HG03108 (cell line): ENCODE data around the gene RTKN2.
"Not testable (repeated sequence)": the region's sequence is repeated elsewhere in the genome, so short reads cannot be mapped to it uniquely, and the experiment has no call there.

Experiments used
- ATAC-seq: cut with Tn5 transposase; IDR thresholded peaks from one replicate; pipeline ENCODE4 v1.9.1; 2021; ENCODE audit warnings: moderate library complexity; ENCODE audit not compliant: unreplicated experiment

RTKN2 gene

GRCh38 chr10:62268399-62269114 lies at the start of gene RTKN2:
RTKN2 (minus strand) TSS chr10:62268844; CDS start chr10:62268610, 234 bp downstream.
- peak; percentile 58 for ATAC-seq

- ATAC-seq: no peak
Observed at GRCh38 chr10:62317257-62317656, 48.6 kb upstream of the RTKN2 start.

GRCh38 chr10:62309254-62309653 lies 40.6 kb upstream of the RTKN2 start:
- no peak for ATAC-seq

GRCh38 chr10:62308101-62308500 lies 39.5 kb upstream of the RTKN2 start:
- no peak for ATAC-seq

- no peak for ATAC-seq
Observed at GRCh38 chr10:62307635-62308034, 39.0 kb upstream of the RTKN2 start.

GRCh38 chr10:62306663-62307062 lies 38.0 kb upstream of the RTKN2 start:
- ATAC-seq: no peak

GRCh38 chr10:62305813-62306212 lies 37.2 kb upstream of the RTKN2 start:
- no peak for ATAC-seq

- ATAC-seq: no peak
Observed at GRCh38 chr10:62303922-62304321, 35.3 kb upstream of the RTKN2 start.

GRCh38 chr10:62302760-62303159 lies 34.1 kb upstream of the RTKN2 start:
- no peak for ATAC-seq

- no peak for ATAC-seq
Observed at GRCh38 chr10:62297857-62298256, 29.2 kb upstream of the RTKN2 start.

GRCh38 chr10:62284221-62284620 lies 15.6 kb upstream of the RTKN2 start:
- no peak for ATAC-seq

- ATAC-seq: not testable (repeated sequence)
Observed at GRCh38 chr10:62281348-62281747, 12.7 kb upstream of the RTKN2 start.

- ATAC-seq: not testable (repeated sequence)
Observed at GRCh38 chr10:62280392-62280791, 11.7 kb upstream of the RTKN2 start.

GRCh38 chr10:62278441-62278910 lies 9.8 kb upstream of the RTKN2 start:
- ATAC-seq: no peak

- ATAC-seq: no peak
Observed at GRCh38 chr10:62277971-62278370, 9.3 kb upstream of the RTKN2 start.

GRCh38 chr10:62270020-62270419 lies 1.4 kb upstream of the RTKN2 start:
- no peak for ATAC-seq

- ATAC-seq: no peak
Observed at GRCh38 chr10:62268027-62268398, 631 bp downstream of the RTKN2 start.

GRCh38 chr10:62266611-62267010 lies 2.0 kb downstream of the RTKN2 start:
- no peak for ATAC-seq

GRCh38 chr10:62266147-62266546 lies 2.5 kb downstream of the RTKN2 start:
- ATAC-seq: no peak

- ATAC-seq: no peak
Observed at GRCh38 chr10:62264702-62265436, 3.8 kb downstream of the RTKN2 start.

GRCh38 chr10:62264126-62264525 lies 4.5 kb downstream of the RTKN2 start:
- ATAC-seq: no peak

- no peak for ATAC-seq
Observed at GRCh38 chr10:62261666-62262065, 7.0 kb downstream of the RTKN2 start.
